GM12878 (cell line): ENCODE measurements around the gene MDGA2. TPM values are rescaled to one million over a fixed set of nuclear protein-coding genes. Genes with fewer than 3 reads are reported as not detected.

ENCODE experiments used
- ATAC-seq: fragments of 200-7000 bp; cut with Tn5 transposase; 3 replicates; pipeline ENCODE4 v1.9.1; 2020; ENCODE audit warnings: mild to moderate bottlenecking, moderate library complexity
- BruUV-seq: library from RNA; stranded (reverse); fragments of 400-500 nt; replicated peaks from 2 replicates; lab custom pipeline; 2021; lab: Mats Ljungman, UMichigan
- CTCF ChIA-PET: fragments of 300-600 bp; sonication (Branson Sonifier 250); formaldehyde crosslinking; extraction: SDS; loops from one replicate; lab custom pipeline; 2021; ENCODE audit warnings: inconsistent platforms; lab: Yijun Ruan, JAX
- POLR2A ChIA-PET: fragments of 350-600 bp; formaldehyde crosslinking; extraction: SDS; loops from one replicate; lab custom pipeline; 2021; ENCODE audit warnings: inconsistent platforms; lab: Charles Lee
- RAD21 ChIA-PET: fragments of 300-600 bp; sonication (Branson Sonifier 250); formaldehyde crosslinking; loops from one replicate; lab custom pipeline; 2023; ENCODE audit warnings: antibody characterized with exemption; ENCODE audit not compliant: unreplicated experiment; lab: Charles Lee
- SMC1A ChIA-PET: fragments of 300-600 bp; sonication (Branson Sonifier 250); formaldehyde crosslinking; loops from one replicate; lab custom pipeline; 2023; ENCODE audit not compliant: unreplicated experiment, uncharacterized antibody; lab: Charles Lee
- DNase-seq: peaks from one replicate; pipeline ENCODE4 v3.0.0-alpha.2; 2011; ENCODE audit warnings: low read depth, low spot score
- FAIRE-seq: peaks from 3 replicates; lab custom pipeline; 2011; peaks lifted over from hg19 to GRCh38; lab: Jason Lieb, UNC
- H2AFZ ChIP-seq: 2 replicates; pipeline ENCODE4 v1.6.0; 2011; ENCODE audit warnings: low read depth, low read length, control low read depth; ENCODE audit not compliant: control insufficient read depth
- H3K27ac ChIP-seq: 2 replicates; pipeline ENCODE4 v1.5.1; 2011; ENCODE audit warnings: control low read depth; ENCODE audit not compliant: control insufficient read depth, insufficient read depth
- H3K27me3 ChIP-seq, 2 experiments: replicated peaks in 1 of 2; 2 replicates each; pipeline versions ENCODE4 v1.6.0 to v1.6.1; 2011; ENCODE audit warnings: low read length in 1 of 2; ENCODE audit not compliant: control insufficient read depth in 2 of 2, insufficient read depth in 2 of 2
- H3K36me3 ChIP-seq, 2 experiments: 2 replicates each; pipeline ENCODE4 v1.5.1; 2011; ENCODE audit warnings: low read length in 1 of 2; ENCODE audit not compliant: control insufficient read depth in 2 of 2, insufficient read depth in 2 of 2
- H3K4me1 ChIP-seq: 2 replicates; pipeline ENCODE4 v1.6.1; 2011; ENCODE audit warnings: mild to moderate bottlenecking, low read length, moderate library complexity, mixed read lengths; ENCODE audit not compliant: control insufficient read depth, insufficient read depth
- H3K4me2 ChIP-seq: 2 replicates; pipeline ENCODE4 v1.6.0; 2011; ENCODE audit warnings: control low read depth; ENCODE audit not compliant: control insufficient read depth, insufficient read depth
- H3K4me3 ChIP-seq: fragments of 200-600 bp; sonication (generic); 2 replicates; pipeline ENCODE4 v1.5.1; 2016
- H3K79me2 ChIP-seq: 2 replicates; pipeline ENCODE4 v1.6.0; 2011; ENCODE audit warnings: low read length; ENCODE audit not compliant: control insufficient read depth, insufficient read depth
- H3K9ac ChIP-seq: 2 replicates; pipeline ENCODE4 v1.8.0; 2011; ENCODE audit warnings: low read length, control low read depth, mixed read lengths; ENCODE audit not compliant: control insufficient read depth, insufficient read depth
- H3K9me3 ChIP-seq: replicated peaks from 3 replicates; pipeline ENCODE4 v1.5.1; 2011; ENCODE audit warnings: mild to moderate bottlenecking, low read length; ENCODE audit not compliant: control insufficient read depth, insufficient read depth
- H4K20me1 ChIP-seq: 2 replicates; pipeline ENCODE4 v1.6.0; 2011; ENCODE audit not compliant: control insufficient read depth, insufficient read depth
- BCL11A ChIP-seq: IDR thresholded peaks from 2 replicates; pipeline ENCODE4 v1.6.1; 2011; ENCODE audit warnings: low read depth, low read length
- E2F4 ChIP-seq: IDR thresholded peaks from 2 replicates; pipeline ENCODE4 v1.6.1; 2012; ENCODE audit warnings: low read depth, low read length, improper control_type of control experiment
- ESRRA ChIP-seq: IDR thresholded peaks from 2 replicates; pipeline ENCODE4 v1.6.1; 2012; ENCODE audit warnings: mild to moderate bottlenecking, low read length, improper control_type of control experiment
- IRF5 ChIP-seq: fragments of 450-650 bp; IDR thresholded peaks from 2 replicates; pipeline ENCODE4 v1.6.1; 2017; ENCODE audit warnings: borderline replicate concordance
- RBBP5 ChIP-seq: fragments of 200-600 bp; sonication (generic); conservative IDR thresholded peaks from 2 replicates; pipeline ENCODE4 v1.6.1; 2016
- STAT1 ChIP-seq: fragments of 450-650 bp; conservative IDR thresholded peaks from 2 replicates; pipeline ENCODE4 v1.6.1; 2014; ENCODE audit warnings: antibody characterized with exemption, mild to moderate bottlenecking
- WGBS: methylation state at CpG from one replicate; pipeline ENCODE4 v1.1.6; 2016; ENCODE audit warnings: low lambda C conversion rate; ENCODE audit not compliant: insufficient replicate concordance, insufficient coverage; ENCODE audit errors: missing lambda C conversion rate; 5-methylcytosine and 5-hydroxymethylcytosine counted together
- in situ Hi-C: fragments of 300-500 bp; cut with MboI; formaldehyde crosslinking; loops from 9 replicates; pipeline ENCODE4 v1.14.3; 2018; ENCODE audit warnings: mixed read lengths
- intact Hi-C: fragments of 100-400 bp; cut with micrococcal nuclease; formaldehyde crosslinking; loops from one replicate; pipeline ENCODE4 v1.14.2; 2022; ENCODE audit not compliant: unreplicated experiment
- polyA plus RNA-seq, 11 experiments: library from polyadenylated mRNA; depleted of rRNA in 4 of 11; unstranded in 6 of 11; stranded (reverse) in 5 of 11; fragments of >200 nt; fragmentation: Nextera tagmentation in 4 of 11; fragmentation: Illumina TruSeq in 1 of 11; extraction: Ambion mirVana in 4 of 11; extraction: Trizol in 1 of 11; gene quantifications; 1 replicate in 1 of 11; 2 replicates in 10 of 11; pipeline versions ENCODE4 v1.2.1 to v1.2.3, GENCODE V29; 2011 to 2016; ENCODE audit warnings: inconsistent platforms in 2 of 11, missing spikeins in 2 of 11, low read depth in 1 of 11
- total RNA-seq, 4 experiments: library from RNA; depleted of rRNA in 3 of 4; stranded (reverse); fragments of >200 nt in 3 of 4; fragmentation: Illumina TruSeq in 1 of 4; extraction: Trizol in 1 of 4; gene quantifications; 2 replicates each; pipeline versions ENCODE4 v1.2.1 to v1.2.3, GENCODE V29; 2013 to 2021

The MDGA2 gene
- total and polyA plus RNA-seq, 10 of the 15 experiments (the other 5 are each of a cell fraction or from before 2014, with no cell fraction given), result not detected

GRCh38 chr14:47269756-47270492, 405.5 kb downstream of the MDGA2 start (continued):
- TF ChIP-seq ESRRA, result no peak
- TF ChIP-seq RBBP5, result no peak
- no peak for TF ChIP-seq BCL11A
- TF ChIP-seq, all 136 proteins: peak for 0

GRCh38 chr14:47264842-47265241, 410.6 kb downstream of the MDGA2 start:
- CTCF ChIA-PET, result interaction anchor here (1.4 kb wide), 1 partner anchor 13 kb away, joined by 5 read pairs; no protein-coding TSS in a partner anchor
- in situ Hi-C loops, result no loop called here
- 0% methylated on average over 1 of the region's 1 CpG for WGBS

More at GRCh38 chr14:47264842-47265241, 410.6 kb downstream of the MDGA2 start:
- Histone ChIP-seq H4K20me1 (no peaks in the 10 kb centered on the region), H3K4me3 (no peak overlapping the region), H3K27me3 (no peaks in the 10 kb centered on the region), H2AFZ (no peak overlapping the region), H3K79me2 (no peaks in the 10 kb centered on the region), H3K9me3 (no peaks in the 10 kb centered on the region), H3K4me2 (no peak overlapping the region), H3K4me1 (no peaks in the 10 kb centered on the region), H3K9ac (no peak overlapping the region), H3K36me3 (no peaks in the 10 kb centered on the region), H3K27ac (no peak overlapping the region)
- FAIRE-seq, result no peak
- no TSS peak for BruUV-seq
- no peak for ATAC-seq
- POLR2A ChIA-PET, result no interaction called here
- RAD21 ChIA-PET, result no interaction called here
- intact Hi-C loops, result no loop called here
- SMC1A ChIA-PET, result no interaction called here
- DNase-seq, result no peak
- no peak for TF ChIP-seq E2F4
- TF ChIP-seq IRF5, result no peak
- no peak for TF ChIP-seq STAT1
